GM19099 (cell line): Measurements from ENCODE around the gene NUP107.

ENCODE experiments used
- POLR2A ChIP-seq: IDR thresholded peaks from 3 replicates; pipeline ENCODE4 v1.6.1; 2011; ENCODE audit warnings: low read depth; ENCODE audit not compliant: insufficient read length; ENCODE audit errors: extremely low read depth

Gene NUP107

DNA sequence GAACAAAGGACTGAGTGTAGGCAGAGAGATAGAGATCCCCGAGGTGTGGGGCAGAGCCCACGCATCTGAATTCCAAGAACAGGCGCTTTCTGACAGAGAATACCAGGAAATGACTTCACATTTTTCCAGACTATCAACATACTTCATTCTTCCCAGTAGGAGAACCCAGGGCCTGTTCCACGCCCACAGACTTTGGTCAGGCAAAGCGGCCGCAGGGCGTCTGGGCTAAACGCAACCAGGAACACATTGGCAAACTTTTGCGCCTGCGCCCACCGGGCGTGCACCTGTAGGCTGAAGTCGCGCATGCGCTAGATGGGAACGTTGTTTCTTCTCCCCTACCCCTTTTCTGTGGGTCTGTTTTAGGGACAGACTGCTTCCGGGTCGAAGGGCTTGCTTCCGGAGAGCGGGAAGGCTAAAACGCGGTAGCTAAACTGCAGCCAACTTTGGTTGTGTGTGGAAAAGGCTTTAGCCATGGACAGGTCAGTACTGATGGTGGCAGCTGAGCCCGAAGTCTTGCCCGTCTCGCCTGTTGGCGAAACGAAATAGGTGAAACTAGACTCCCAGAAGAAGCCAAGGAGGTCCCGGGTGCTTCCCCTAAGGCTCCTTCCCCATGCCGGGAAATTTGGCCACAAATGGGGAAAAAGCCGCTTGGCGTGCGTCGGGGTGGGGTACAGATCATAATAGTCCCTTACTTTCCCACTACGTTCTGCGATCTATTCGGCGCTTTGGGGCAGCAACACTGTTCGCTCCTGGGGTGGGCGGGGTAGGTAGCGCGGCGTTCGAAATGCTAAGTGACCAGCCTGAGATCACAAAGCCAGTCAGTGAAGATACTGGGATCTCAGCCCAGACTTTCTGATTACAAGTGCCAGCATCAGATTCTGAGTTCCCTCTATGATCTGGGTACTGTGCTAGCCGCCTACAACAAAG is at the start of gene NUP107:
Gene NUP107, plus strand, starts transcription at position 384 of the 927 bp plus-strand sequence. Its CDS starts 88 bp downstream, at position 472.
- peak; percentile 88 for TF ChIP-seq POLR2A

DNA sequence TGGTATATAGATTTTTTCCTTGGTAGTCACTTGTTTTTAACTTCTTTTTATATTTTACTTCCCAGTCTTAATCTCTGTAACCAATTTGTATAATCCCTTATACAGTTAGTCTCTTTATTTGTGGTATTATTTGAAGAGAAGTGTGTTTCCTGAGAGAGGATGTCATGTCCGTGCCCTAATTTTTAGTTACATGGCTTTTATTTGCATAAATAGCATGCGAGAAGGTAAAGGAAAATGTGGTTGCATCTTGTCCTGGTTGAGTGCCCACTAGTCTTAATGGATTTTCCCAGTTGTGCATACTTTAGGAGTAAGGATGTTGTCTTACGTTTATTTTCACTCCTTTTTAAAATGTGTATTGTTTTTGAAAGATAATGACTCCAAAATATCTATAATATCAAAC is 48.6 kb upstream of the NUP107 start:
- TF ChIP-seq POLR2A: no peak

- no peak for TF ChIP-seq POLR2A
Measured at GRCh38 chr12:68638721-68639395, 47.9 kb upstream of the NUP107 start.

- TF ChIP-seq POLR2A: no peak
Measured at GRCh38 chr12:68639396-68639767, 47.4 kb upstream of the NUP107 start.

DNA sequence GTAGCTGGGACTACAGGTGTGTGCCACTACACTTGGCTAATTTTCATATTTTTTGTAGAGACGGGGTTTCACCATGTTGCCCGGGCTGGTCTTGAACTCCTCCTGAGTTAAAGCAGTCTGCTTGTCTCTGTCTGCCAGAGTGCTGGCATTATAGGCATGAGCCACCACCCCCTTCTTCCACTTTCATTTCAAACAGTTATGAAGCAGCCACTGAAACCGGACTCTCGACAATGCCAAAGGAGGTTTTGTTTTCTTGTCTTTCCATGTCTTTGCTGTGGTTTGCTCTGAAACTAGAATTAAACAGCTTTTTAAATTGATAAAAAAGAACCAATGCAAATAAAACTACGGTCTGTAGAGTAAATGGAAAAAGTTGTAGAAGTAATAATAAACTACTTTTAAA is 45.6 kb upstream of the NUP107 start:
- TF ChIP-seq POLR2A: no peak

GRCh38 chr12:68646484-68646883 is 40.3 kb upstream of the NUP107 start:
- no peak for TF ChIP-seq POLR2A

- TF ChIP-seq POLR2A: no peak
Measured at GRCh38 chr12:68647507-68647906, 39.3 kb upstream of the NUP107 start.

DNA sequence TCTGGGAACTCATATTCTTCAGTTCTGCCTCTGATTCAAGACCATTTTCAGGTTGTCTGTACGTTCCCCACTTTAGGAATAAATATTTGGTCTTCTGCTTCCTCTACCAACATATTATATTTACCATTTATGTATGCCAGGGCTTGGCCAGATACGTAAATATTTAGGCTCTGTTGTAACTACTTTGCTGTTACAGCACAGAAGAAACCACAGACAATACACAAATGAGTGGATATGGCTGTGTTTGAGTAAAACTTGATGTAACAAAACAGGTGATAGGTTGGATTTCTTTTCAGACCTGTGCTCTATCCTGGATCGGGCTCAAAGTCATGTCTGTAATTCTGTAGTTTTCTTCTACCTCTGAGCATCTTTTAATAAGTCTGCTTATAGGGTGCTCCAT is 38.6 kb upstream of the NUP107 start:
- no peak for TF ChIP-seq POLR2A

GRCh38 chr12:68665016-68665569 is 21.7 kb upstream of the NUP107 start:
- TF ChIP-seq POLR2A: no peak

DNA sequence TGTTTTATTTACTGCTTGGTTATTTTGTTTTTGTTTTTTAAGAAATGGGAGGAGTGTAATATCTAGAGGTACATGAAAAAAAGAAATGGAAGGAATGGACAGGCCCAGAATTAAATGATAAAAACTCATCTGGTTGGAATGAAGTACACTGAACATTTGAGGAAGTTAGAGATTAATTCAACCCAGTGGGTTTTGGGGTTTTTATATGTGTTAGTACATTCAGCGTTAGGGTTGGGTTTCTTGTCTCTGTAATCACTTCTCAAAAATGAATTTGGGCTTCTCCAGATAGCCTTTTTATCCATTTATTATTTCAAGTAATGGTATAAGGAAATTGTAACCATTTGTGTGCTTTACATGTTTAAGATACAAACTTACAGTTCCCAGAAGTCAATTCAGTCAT is 19.5 kb upstream of the NUP107 start:
- TF ChIP-seq POLR2A: no peak

DNA sequence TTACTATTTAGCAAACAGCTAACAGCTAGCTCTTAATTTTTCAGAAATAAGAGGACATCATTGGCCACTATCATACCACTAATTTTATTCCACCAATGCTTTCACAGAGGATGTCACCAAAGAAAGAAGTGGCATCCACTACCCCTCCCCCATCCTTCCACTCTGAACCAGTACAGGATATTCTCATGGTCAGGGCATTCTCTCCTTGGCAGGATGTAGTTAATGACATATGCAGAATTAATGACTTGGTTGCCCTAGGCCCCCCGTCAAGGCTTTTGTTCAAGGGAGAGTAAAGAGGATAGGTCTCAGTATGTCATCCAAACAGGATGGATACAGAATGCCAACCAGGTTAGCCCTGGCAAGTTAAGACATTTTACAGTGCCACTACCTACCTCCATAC is 18.9 kb upstream of the NUP107 start:
- TF ChIP-seq POLR2A: no peak

DNA sequence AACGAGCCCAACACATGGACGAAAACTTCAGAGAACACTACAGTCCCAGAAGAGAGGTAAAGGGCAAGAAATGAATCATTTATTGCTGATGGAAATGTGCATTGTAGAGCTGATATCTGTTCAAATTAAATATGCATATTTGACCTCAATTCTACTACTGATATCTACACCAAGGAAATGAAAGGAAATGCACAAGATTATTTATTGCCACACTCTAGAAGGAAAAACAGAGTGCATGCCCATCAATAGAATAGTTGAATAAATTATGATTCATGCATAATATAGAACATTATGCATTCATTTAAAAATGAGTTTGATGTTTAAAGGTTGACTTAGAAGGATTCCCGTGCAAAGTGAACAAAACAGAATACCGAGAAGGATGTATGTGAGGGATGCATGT is 15.6 kb upstream of the NUP107 start:
- TF ChIP-seq POLR2A: no peak

DNA sequence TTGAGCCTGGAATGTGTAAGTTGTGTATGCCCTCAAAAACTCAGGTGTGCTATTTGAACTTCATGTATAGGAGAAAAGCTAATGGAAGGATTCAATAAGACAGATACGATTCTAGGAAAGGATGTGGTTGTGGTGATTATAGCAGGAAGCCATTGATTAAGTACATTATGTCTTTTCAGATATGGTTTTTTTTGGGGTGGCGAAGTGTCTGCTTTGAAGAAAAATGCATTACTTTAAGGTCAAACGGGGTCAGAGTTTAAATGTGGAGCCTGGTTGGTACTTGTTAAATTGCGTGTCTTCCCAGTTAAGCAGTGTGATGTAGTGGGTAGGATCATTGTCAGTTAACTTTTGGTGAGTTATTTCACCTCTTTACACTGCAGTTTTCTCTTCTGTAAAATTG is 13.0 kb upstream of the NUP107 start:
- TF ChIP-seq POLR2A: no peak

- TF ChIP-seq POLR2A: no peak
Measured at GRCh38 chr12:68674376-68674775, 12.4 kb upstream of the NUP107 start.

DNA sequence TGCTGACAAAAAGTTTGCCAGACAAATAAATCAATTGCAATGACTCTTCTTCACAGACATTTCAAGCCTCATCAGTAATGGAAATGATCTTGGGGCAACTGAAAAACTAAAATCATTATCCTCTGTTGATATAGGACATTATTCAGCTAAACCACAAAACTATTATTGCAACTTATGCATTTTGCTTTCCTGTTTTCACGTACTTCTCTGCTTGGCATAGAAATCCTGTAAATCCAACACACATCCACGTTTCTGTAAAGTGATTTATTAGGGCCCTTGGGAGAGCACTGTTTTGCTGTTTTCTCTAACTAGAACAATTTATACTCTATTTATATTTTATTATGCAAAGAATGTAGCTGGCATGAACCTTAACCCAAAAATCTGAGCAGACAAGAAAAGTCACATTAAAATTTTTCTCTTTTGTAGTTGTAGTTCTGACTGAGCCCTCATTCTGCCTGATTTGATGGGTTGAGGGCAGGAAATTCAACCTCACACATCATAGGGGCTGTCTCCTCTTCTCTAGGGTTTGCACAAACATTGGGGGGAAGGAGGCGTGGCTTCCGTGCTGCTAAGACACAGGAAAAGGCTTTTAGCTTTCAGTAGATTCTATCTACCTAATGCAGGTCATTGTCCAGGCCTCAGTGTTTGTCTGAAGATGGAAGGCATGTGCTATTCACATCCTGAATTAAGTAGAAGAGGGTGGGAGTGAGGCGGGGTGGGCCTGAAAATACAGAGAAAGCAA is 11.5 kb upstream of the NUP107 start:
- no peak for TF ChIP-seq POLR2A
